GM12872 (cell line): ENCODE measurements around the gene DIS3.

Experiments used
- TF ChIP-seq, protein P1 (sequence below): IDR thresholded peaks from 3 replicates; pipeline ENCODE4 v1.5.1; 2011; ENCODE audit warnings: low read depth, mild to moderate bottlenecking, low read length, moderate library complexity; ENCODE audit not compliant: insufficient read depth

DIS3 gene

DNA sequence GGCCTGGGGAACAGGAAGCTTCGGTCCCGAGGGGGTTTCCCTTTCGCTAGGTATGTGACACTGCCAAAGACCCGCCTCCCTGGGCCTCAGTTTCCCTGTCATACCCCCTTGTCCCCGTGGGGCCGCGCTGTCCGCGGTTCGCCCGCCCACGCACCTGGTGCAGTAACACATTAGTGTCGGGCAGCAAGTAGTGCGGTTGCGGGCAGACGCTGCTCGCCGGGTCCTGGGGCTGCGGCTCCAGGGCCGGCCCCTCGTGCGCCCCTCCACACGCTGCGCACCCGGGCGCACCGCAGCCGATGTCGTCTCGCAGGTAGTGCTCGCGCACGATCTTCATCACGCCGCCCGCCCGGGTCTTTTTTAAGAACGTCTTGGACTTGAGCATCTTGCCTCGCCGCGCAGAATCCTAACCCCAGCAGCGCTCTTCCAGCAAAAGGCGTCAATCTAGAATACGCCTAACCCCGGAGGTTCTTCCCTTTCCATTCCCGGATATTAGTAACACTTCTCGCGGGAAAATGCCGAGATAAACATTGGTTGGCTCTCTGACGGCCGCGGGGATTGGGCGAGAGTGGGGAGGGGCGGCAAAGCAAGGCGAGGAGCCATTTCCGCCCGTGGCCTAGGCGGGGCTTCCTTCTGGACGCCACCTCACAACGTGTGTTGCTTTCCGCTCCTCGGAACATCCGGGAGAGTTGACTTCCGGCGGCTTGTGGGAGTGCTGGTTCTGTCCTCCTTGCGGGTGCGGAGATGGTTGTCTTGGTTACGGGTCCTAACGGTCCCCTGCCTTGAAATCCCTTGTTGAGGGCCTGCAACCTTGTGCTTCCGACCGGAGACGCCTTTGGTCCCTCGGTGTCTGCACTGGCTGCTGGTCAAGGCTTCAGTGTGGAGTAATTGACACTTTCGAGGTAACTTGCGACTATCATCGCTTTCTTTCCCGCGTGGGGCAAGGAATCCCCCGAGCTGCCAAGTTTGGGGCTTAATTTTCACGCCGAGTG, at the start of gene DIS3, which contains the start of gene PIBF1:
DIS3 (minus strand) TSS at position 450 of the 989 bp plus-strand sequence; CDS start at position 382, 68 bp downstream.
PIBF1 (plus strand) TSS at position 683 of the 989 bp plus-strand sequence. CDS start 1,337 bp downstream, outside the sequence.
- TF ChIP-seq, protein P1, sequence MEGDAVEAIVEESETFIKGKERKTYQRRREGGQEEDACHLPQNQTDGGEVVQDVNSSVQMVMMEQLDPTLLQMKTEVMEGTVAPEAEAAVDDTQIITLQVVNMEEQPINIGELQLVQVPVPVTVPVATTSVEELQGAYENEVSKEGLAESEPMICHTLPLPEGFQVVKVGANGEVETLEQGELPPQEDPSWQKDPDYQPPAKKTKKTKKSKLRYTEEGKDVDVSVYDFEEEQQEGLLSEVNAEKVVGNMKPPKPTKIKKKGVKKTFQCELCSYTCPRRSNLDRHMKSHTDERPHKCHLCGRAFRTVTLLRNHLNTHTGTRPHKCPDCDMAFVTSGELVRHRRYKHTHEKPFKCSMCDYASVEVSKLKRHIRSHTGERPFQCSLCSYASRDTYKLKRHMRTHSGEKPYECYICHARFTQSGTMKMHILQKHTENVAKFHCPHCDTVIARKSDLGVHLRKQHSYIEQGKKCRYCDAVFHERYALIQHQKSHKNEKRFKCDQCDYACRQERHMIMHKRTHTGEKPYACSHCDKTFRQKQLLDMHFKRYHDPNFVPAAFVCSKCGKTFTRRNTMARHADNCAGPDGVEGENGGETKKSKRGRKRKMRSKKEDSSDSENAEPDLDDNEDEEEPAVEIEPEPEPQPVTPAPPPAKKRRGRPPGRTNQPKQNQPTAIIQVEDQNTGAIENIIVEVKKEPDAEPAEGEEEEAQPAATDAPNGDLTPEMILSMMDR: peak; percentile 33; the same call in 2 of the 3 replicates

- TF ChIP-seq, protein P1: no peak
These were observed 42.0 kb upstream of the DIS3 start for GRCh38 chr13:72823724-72824123.

GRCh38 chr13:72823081-72823480, 41.4 kb upstream of the DIS3 start:
- TF ChIP-seq, protein P1: no peak

- TF ChIP-seq, protein P1: no peak
These were observed 39.2 kb upstream of the DIS3 start for GRCh38 chr13:72820898-72821279.

DNA sequence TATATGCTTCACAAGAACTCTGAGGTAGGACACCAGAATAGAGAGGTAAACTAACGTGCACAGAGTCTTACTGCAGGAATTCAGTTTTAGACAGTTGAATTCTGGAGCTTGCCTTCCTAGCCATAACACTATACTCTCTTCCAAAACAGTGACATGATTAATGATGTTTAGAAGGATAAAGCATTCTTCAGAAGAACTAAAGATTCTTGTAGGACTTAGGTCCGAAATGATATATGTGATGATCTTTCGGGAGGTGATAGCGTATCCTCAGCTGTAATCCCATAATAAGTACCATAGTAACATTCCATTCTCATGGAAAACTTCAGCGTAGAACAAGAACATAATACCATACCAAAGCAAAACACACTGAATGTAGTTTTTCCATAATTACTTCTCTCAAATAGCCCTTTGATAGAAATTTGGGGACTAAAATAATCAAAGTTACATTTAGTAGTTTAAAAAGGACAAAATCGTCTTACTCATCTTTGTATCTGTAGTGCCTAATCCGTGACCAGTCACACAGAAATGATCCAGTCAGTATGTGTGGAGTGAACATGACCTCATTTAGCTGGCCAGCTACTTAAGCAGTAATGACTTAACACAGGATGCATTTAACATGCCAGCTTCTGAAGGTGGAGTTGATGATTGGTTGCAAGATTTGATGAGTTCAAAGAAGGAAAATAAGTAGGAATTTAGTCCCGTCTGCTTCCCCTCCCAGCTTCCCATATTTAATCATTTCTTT, 38.6 kb upstream of the DIS3 start:
- TF ChIP-seq, protein P1: no peak

- TF ChIP-seq, protein P1: peak; percentile 28; the same call in 1 of the 3 replicates
These were observed 27.3 kb upstream of the DIS3 start for GRCh38 chr13:72808917-72809500.
